Astrocyte (in vitro differentiated cells and primary cell): ENCODE measurements around the gene BORA.

ENCODE experiments used
- EZH2 ChIP-seq: IDR thresholded peaks from 2 replicates; pipeline ENCODE4 v1.6.1; 2012; ENCODE audit warnings: mild to moderate bottlenecking, low read length, inconsistent platforms; ENCODE audit not compliant: insufficient read depth
- TF ChIP-seq, protein P1 (sequence below): IDR thresholded peaks from 2 replicates; pipeline ENCODE4 v1.5.1; 2011; ENCODE audit warnings: low read depth, mild to moderate bottlenecking, inconsistent platforms, low read length, moderate library complexity; ENCODE audit not compliant: insufficient read depth

DNA sequence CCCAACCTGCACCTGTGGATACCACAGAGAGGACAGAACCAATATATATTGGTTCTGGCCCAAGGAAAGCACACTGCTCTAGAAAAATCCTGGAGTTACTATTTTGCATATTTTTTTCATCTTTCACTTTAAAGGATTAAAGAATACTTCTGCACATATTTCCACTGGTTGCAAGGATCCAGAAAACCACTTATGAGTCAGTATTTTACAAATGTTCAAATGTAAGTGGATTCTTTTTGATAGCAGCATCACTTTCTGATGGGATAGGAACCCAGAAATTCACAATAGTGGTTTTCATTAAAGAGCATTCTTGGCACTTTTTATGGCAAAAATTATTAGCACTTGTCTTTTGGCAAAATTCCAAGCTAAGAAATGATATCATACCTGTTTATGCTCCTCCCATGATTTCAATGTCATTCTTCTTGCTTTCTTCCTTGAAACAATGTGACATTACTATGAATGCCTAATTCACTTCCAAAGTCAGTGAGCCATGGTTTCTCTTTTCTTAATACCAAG is 38.5 kb upstream of the BORA start:
- TF ChIP-seq, protein P1, sequence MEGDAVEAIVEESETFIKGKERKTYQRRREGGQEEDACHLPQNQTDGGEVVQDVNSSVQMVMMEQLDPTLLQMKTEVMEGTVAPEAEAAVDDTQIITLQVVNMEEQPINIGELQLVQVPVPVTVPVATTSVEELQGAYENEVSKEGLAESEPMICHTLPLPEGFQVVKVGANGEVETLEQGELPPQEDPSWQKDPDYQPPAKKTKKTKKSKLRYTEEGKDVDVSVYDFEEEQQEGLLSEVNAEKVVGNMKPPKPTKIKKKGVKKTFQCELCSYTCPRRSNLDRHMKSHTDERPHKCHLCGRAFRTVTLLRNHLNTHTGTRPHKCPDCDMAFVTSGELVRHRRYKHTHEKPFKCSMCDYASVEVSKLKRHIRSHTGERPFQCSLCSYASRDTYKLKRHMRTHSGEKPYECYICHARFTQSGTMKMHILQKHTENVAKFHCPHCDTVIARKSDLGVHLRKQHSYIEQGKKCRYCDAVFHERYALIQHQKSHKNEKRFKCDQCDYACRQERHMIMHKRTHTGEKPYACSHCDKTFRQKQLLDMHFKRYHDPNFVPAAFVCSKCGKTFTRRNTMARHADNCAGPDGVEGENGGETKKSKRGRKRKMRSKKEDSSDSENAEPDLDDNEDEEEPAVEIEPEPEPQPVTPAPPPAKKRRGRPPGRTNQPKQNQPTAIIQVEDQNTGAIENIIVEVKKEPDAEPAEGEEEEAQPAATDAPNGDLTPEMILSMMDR = no peak
- no peak for TF ChIP-seq EZH2
